WTC11 (cell line): ENCODE measurements around the gene IPCEF1. TPM values are rescaled to one million over a fixed set of nuclear protein-coding genes. Genes with fewer than 3 reads are reported as not detected.

Experiments used
- ATAC-seq: fragments of 200-7000 bp; cut with Tn5 transposase; 2 replicates; pipeline ENCODE4 v1.10.0; 2021; ENCODE audit warnings: mild to moderate bottlenecking, moderate library complexity
- CTCF ChIA-PET: fragments of 300-600 bp; sonication (Branson Sonifier 250); formaldehyde crosslinking; loops from one replicate; lab custom pipeline; 2021; ENCODE audit warnings: antibody characterized with exemption; lab: Charles Lee
- POLR2A ChIA-PET: fragments of 350-600 bp; sonication (Branson Sonifier 250); formaldehyde crosslinking; loops from one replicate; lab custom pipeline; 2021; ENCODE audit warnings: antibody characterized with exemption; lab: Charles Lee
- DNase-seq: peaks from one replicate; pipeline ENCODE4 v3.0.0; 2021; ENCODE audit warnings: low spot score
- H3K27ac Mint-ChIP-seq: 2 replicates; pipeline ENCODE4 v1.8.0; 2021; ENCODE audit warnings: mixed read lengths
- H3K27me3 Mint-ChIP-seq: 2 replicates; pipeline ENCODE4 v1.8.0; 2021; ENCODE audit warnings: low read depth, mild to moderate bottlenecking, moderate library complexity, mixed read lengths
- H3K36me3 Mint-ChIP-seq: 2 replicates; pipeline ENCODE4 v1.8.0; 2021; ENCODE audit warnings: mixed read lengths
- H3K4me1 Mint-ChIP-seq: 2 replicates; pipeline ENCODE4 v1.8.0; 2022; ENCODE audit warnings: mixed read lengths
- H3K4me3 Mint-ChIP-seq: 2 replicates; pipeline ENCODE4 v1.8.0; 2021; ENCODE audit warnings: mild to moderate bottlenecking, moderate library complexity, mixed read lengths
- H3K9me3 Mint-ChIP-seq: 2 replicates; pipeline ENCODE4 v1.8.0; 2021; ENCODE audit warnings: mixed read lengths
- GABPB1 ChIP-seq: sonication (generic); formaldehyde crosslinking; IDR thresholded peaks from 2 replicates; pipeline ENCODE4 v1.8.1; 2023; ENCODE audit warnings: mild to moderate bottlenecking, missing genetic modification reagents
- GTF2I ChIP-seq: fragments of 250-450 bp; sonication (Bioruptor Pico); conservative IDR thresholded peaks from 2 replicates; pipeline ENCODE4 v1.4.0; 2021; ENCODE audit warnings: mild to moderate bottlenecking
- JAZF1 ChIP-seq: fragments of 250-450 bp; sonication (Bioruptor Pico); IDR thresholded peaks from 2 replicates; pipeline ENCODE4 v1.9.0; 2021; ENCODE audit warnings: moderate library complexity, mild to moderate bottlenecking, inconsistent platforms
- SMAD3 ChIP-seq: sonication (generic); formaldehyde crosslinking; IDR thresholded peaks from 2 replicates; pipeline ENCODE4 v1.8.0; 2022; ENCODE audit warnings: missing genetic modification reagents, mild to moderate bottlenecking, borderline replicate concordance
- SOX15 ChIP-seq: fragments of 250-450 bp; sonication (Bioruptor Pico); IDR thresholded peaks from 2 replicates; pipeline ENCODE4 v1.9.0; 2021; ENCODE audit warnings: mild to moderate bottlenecking
- ZNF396 ChIP-seq: fragments of 250-450 bp; sonication (Bioruptor Pico); IDR thresholded peaks from 2 replicates; pipeline ENCODE4 v1.8.0; 2021; ENCODE audit warnings: mild to moderate bottlenecking, moderate library complexity, borderline replicate concordance
- ZNF416 ChIP-seq: fragments of 250-450 bp; sonication (Bioruptor Pico); IDR thresholded peaks from 2 replicates; pipeline ENCODE4 v1.9.0; 2021; ENCODE audit warnings: mild to moderate bottlenecking, inconsistent platforms
- ZNF423 ChIP-seq: fragments of 250-450 bp; sonication (Bioruptor Pico); IDR thresholded peaks from 2 replicates; pipeline ENCODE4 v2.1.2; 2022; ENCODE audit warnings: mild to moderate bottlenecking, moderate library complexity
- total RNA-seq: library from RNA; stranded (reverse); gene quantifications from 3 replicates; pipeline ENCODE4 v1.2.3, GENCODE V29; 2021
- TF ChIP-seq, protein P1 (sequence below): fragments of 250-450 bp; sonication (Bioruptor Pico); IDR thresholded peaks from 2 replicates; pipeline ENCODE4 v1.9.0; 2021; ENCODE audit warnings: mild to moderate bottlenecking
- TF ChIP-seq, protein P2 (sequence below): sonication (generic); formaldehyde crosslinking; IDR thresholded peaks from 2 replicates; pipeline ENCODE4 v1.8.1; 2023; ENCODE audit warnings: mild to moderate bottlenecking, missing genetic modification reagents
- TF ChIP-seq, protein P3 (sequence below): fragments of 250-450 bp; sonication (Bioruptor Pico); conservative IDR thresholded peaks from 2 replicates; pipeline ENCODE4 v1.9.0; 2021; ENCODE audit warnings: mild to moderate bottlenecking
- TF ChIP-seq, protein P4 (sequence below): fragments of 200-600 bp; IDR thresholded peaks from 2 replicates; pipeline ENCODE4 v1.8.0; 2022; ENCODE audit warnings: antibody characterized with exemption
- TF ChIP-seq, protein P5 (sequence below): sonication (generic); formaldehyde crosslinking; IDR thresholded peaks from 2 replicates; pipeline ENCODE4 v1.8.1; 2023; ENCODE audit warnings: mild to moderate bottlenecking, missing genetic modification reagents, moderate library complexity
- TF ChIP-seq, protein P6 (sequence below): fragments of 250-450 bp; sonication (Bioruptor Pico); IDR thresholded peaks from 2 replicates; pipeline ENCODE4 v1.9.0; 2021; ENCODE audit warnings: moderate library complexity, mild to moderate bottlenecking, inconsistent platforms, borderline replicate concordance
- TF ChIP-seq, protein P7 (sequence below): sonication (generic); formaldehyde crosslinking; IDR thresholded peaks from 2 replicates; pipeline ENCODE4 v1.8.1; 2022; ENCODE audit warnings: mild to moderate bottlenecking, moderate library complexity, missing genetic modification reagents
- TF ChIP-seq, protein P8 (sequence below): sonication (generic); formaldehyde crosslinking; IDR thresholded peaks from 2 replicates; pipeline ENCODE4 v1.8.0; 2022; ENCODE audit warnings: mild to moderate bottlenecking, missing genetic modification reagents

Gene IPCEF1
- total RNA-seq, 1 experiment from 2014 or later = 1.3 TPM

DNA sequence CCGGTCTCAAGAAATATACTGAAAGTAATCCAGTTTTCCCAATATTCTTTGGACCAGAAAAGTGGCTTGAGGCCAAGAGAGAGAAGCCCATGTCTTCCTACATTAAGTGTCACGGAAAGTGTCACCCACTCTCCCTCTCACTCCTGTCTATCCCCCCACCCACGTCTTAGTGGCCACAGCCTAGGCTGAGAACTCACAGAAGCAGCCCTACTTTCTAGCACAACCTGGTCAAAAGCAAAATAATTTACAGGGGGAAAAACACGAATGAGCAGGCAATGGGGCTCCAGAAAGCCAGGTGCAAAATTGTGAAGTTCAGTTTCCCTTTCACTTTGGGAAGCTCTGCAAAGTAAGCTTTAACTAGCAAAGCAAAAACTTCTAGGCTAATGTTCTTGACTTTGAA, 199.5 kb downstream of the IPCEF1 start:
- ChIA-PET POLR2A (no interaction called here), CTCF (interaction anchor here (0.6 kb wide), 1 partner anchor 562 kb away, joined by 3 read pairs; no protein-coding TSS in a partner anchor)
- peaks cover 20% of the 10 kb centered on the region for H3K9me3 Mint-ChIP-seq
- TF ChIP-seq GTF2I (CRISPR knock-in tag) (no peak), SMAD3 (no peak)
- TF ChIP-seq, protein P1, sequence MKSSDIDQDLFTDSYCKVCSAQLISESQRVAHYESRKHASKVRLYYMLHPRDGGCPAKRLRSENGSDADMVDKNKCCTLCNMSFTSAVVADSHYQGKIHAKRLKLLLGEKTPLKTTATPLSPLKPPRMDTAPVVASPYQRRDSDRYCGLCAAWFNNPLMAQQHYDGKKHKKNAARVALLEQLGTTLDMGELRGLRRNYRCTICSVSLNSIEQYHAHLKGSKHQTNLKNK (CRISPR knock-in tag) = no peak
- peaks cover 17% of the 10 kb centered on the region for H3K36me3 Mint-ChIP-seq
- H3K4me1 Mint-ChIP-seq = peaks cover 4% of the 10 kb centered on the region
- ATAC-seq = no peak
- H3K27ac Mint-ChIP-seq = no peak overlapping the region
- H3K4me3 Mint-ChIP-seq = no peak overlapping the region
- DNase-seq = no peak
- no peaks in the 10 kb centered on the region for H3K27me3 Mint-ChIP-seq

DNA sequence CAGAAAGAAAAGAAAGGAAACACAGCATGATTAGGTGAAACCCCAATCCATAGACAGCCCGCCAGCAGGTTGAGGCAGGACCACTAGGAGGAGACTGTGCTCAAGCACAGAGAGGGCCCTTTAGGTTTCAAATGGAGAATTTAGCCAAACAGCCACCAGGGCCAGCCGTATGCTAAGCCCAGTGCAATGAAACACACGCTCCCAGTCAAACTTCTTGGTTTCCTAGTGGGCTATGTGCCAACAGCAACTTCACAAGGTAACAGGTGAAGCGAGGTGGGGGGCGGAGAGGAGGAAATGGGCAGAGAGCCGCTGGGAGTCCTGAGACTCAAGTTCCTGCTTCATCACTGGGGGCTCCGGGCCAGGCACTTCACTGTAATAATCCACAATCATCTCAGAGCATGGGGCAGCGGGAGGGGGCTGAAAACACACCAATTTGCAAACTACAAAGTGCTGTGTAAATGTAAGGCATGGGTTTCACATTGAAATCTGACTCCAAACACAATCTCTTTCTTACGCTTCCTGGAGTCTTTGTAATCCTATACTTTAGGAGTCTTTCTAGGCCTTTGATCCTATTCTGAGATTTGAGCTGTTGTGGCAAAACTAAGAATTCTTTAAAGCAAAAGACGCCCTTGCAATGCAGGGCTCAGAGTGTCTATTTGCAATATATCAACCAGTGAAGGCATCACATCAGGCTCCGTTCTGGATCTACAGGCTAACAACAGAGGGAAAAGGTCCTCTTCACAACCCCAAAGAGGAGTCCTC, 200.3 kb downstream of the IPCEF1 start:
- CTCF ChIA-PET = no interaction called here
- POLR2A ChIA-PET = no interaction called here
- peaks cover 20% of the 10 kb centered on the region for H3K9me3 Mint-ChIP-seq
- DNase-seq (peak; percentile 50), ATAC-seq (peak; percentile 97)
- TF ChIP-seq, protein P2, sequence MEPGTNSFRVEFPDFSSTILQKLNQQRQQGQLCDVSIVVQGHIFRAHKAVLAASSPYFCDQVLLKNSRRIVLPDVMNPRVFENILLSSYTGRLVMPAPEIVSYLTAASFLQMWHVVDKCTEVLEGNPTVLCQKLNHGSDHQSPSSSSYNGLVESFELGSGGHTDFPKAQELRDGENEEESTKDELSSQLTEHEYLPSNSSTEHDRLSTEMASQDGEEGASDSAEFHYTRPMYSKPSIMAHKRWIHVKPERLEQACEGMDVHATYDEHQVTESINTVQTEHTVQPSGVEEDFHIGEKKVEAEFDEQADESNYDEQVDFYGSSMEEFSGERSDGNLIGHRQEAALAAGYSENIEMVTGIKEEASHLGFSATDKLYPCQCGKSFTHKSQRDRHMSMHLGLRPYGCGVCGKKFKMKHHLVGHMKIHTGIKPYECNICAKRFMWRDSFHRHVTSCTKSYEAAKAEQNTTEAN = no peak
- no peak for TF ChIP-seq SOX15
- TF ChIP-seq, protein P3, sequence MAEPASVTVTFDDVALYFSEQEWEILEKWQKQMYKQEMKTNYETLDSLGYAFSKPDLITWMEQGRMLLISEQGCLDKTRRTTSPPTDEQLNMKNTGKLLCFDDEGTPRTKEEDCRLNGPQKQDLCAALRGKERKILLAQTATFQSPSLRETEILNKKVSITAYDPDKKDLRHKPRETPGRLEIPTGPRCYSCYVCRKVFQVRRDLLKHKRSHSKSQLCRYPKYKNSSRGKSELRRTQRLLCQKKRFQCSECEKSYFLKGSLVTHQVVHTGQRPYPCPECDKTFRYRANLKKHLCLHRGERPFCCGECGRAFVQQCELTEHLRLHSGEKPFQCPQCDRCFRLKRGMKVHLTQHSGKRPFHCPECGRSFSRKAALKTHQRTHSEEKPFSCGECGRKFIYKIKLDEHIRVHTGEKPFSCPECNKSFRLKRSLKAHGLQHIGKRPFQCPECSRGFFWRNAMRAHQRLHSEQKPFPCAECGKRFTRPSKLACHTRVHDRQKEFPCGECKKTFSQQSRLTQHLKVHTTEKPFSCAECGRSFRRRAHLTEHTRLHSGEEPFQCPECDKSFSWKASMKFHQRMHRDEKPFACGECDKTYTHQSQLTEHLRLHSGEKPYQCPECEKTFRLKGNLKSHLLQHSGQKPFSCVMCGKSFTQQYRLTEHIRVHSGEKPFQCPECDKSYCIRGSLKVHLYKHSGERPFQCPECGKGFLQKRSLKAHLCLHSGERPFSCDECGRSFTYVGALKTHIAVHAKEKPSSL (CRISPR knock-in tag) = no peak
- peaks cover 17% of the 10 kb centered on the region for H3K36me3 Mint-ChIP-seq
- no peak overlapping the region for H3K4me3 Mint-ChIP-seq
- peaks cover 4% of the 10 kb centered on the region for H3K4me1 Mint-ChIP-seq
- no peaks in the 10 kb centered on the region for H3K27me3 Mint-ChIP-seq
- no peak overlapping the region for H3K27ac Mint-ChIP-seq

DNA sequence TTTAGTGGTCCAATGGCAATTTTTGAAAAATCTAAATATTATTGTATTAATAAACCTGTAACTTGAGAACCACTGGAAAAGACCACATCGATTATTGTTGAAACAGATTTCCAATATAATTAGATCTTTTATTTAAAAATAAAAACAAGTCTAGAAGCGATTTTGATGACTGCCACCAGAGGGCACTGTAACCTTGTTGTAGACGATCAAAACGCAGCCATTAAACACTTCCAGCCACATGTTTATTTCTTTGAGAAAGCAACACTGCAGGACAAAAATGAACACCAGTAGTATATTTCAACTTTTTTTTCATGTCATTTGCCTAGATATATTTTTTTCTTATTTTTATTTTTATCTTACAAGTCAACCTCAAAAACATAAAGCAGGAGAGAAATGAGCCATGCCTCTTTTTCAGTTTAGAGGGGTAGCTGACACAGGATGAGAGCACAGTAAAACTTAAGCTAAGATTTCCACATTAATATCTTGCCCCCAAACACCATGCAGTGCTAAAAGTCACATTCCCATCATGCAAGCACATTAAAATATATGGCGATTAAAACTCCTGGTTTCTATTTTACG, 202.1 kb downstream of the IPCEF1 start:
- Mint-ChIP-seq H3K4me1 (peaks cover 4% of the 10 kb centered on the region), H3K9me3 (peaks cover 28% of the 10 kb centered on the region), H3K4me3 (no peak overlapping the region), H3K27me3 (no peaks in the 10 kb centered on the region), H3K36me3 (peaks cover 17% of the 10 kb centered on the region), H3K27ac (no peak overlapping the region)
- ATAC-seq (no peak), DNase-seq (peak; percentile 51)
- ChIA-PET CTCF (interaction anchor here (0.7 kb wide), 1 partner anchor 120 kb away, joined by 4 read pairs; no protein-coding TSS in a partner anchor), POLR2A (no interaction called here)
- TF ChIP-seq, protein P3 (CRISPR knock-in tag) = no peak
- TF ChIP-seq ZNF423 = no peak
- TF ChIP-seq, protein P4, sequence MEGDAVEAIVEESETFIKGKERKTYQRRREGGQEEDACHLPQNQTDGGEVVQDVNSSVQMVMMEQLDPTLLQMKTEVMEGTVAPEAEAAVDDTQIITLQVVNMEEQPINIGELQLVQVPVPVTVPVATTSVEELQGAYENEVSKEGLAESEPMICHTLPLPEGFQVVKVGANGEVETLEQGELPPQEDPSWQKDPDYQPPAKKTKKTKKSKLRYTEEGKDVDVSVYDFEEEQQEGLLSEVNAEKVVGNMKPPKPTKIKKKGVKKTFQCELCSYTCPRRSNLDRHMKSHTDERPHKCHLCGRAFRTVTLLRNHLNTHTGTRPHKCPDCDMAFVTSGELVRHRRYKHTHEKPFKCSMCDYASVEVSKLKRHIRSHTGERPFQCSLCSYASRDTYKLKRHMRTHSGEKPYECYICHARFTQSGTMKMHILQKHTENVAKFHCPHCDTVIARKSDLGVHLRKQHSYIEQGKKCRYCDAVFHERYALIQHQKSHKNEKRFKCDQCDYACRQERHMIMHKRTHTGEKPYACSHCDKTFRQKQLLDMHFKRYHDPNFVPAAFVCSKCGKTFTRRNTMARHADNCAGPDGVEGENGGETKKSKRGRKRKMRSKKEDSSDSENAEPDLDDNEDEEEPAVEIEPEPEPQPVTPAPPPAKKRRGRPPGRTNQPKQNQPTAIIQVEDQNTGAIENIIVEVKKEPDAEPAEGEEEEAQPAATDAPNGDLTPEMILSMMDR = peak; percentile 74
- no peak for TF ChIP-seq ZNF416

DNA sequence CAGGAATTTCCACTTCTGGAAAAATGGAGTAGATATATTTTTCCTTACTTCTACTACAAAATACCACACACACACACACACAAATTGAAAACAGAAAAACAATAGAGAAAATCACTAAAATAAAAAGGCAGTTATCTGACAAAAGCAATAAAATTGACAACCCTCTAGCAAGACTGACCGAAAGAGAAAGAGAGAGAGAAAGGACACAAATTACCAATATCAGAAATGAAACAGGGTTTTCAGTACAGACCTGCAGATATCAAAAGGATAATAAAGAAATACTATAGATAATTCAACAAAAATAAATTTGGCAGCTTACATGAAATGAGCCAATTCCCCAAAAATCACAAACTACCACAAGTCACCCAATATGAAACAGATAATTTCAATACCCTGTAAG, 212.8 kb downstream of the IPCEF1 start:
- Mint-ChIP-seq H3K4me3 (no peak overlapping the region), H3K27me3 (no peaks in the 10 kb centered on the region), H3K36me3 (no peaks in the 10 kb centered on the region), H3K4me1 (peaks cover 27% of the 10 kb centered on the region), H3K9me3 (peaks cover 21% of the 10 kb centered on the region), H3K27ac (no peak overlapping the region)
- no peak for ATAC-seq
- ChIA-PET POLR2A (no interaction called here), CTCF (no interaction called here)
- no peak for DNase-seq
- TF ChIP-seq, protein P5, sequence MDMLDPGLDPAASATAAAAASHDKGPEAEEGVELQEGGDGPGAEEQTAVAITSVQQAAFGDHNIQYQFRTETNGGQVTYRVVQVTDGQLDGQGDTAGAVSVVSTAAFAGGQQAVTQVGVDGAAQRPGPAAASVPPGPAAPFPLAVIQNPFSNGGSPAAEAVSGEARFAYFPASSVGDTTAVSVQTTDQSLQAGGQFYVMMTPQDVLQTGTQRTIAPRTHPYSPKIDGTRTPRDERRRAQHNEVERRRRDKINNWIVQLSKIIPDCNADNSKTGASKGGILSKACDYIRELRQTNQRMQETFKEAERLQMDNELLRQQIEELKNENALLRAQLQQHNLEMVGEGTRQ = no peak
- TF ChIP-seq, protein P6, sequence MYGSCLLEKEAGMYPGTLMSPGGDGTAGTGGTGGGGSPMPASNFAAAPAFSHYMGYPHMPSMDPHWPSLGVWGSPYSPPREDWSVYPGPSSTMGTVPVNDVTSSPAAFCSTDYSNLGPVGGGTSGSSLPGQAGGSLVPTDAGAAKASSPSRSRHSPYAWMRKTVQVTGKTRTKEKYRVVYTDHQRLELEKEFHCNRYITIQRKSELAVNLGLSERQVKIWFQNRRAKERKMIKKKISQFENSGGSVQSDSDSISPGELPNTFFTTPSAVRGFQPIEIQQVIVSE (CRISPR knock-in tag) = no peak
- TF ChIP-seq ZNF396 (no peak), GABPB1 (no peak), JAZF1 (CRISPR knock-in tag) (no peak)
- TF ChIP-seq, protein P7, sequence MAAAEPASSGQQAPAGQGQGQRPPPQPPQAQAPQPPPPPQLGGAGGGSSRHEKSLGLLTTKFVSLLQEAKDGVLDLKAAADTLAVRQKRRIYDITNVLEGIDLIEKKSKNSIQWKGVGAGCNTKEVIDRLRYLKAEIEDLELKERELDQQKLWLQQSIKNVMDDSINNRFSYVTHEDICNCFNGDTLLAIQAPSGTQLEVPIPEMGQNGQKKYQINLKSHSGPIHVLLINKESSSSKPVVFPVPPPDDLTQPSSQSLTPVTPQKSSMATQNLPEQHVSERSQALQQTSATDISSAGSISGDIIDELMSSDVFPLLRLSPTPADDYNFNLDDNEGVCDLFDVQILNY = no peak
- TF ChIP-seq, protein P8, sequence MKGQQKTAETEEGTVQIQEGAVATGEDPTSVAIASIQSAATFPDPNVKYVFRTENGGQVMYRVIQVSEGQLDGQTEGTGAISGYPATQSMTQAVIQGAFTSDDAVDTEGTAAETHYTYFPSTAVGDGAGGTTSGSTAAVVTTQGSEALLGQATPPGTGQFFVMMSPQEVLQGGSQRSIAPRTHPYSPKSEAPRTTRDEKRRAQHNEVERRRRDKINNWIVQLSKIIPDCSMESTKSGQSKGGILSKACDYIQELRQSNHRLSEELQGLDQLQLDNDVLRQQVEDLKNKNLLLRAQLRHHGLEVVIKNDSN (CRISPR knock-in tag) = no peak
